ENCODE data around the gene TIPARP. TPM values are rescaled to one million over a fixed set of nuclear protein-coding genes. Genes with fewer than 3 reads are reported as not detected.
A peak's percentile ranks its signal among the peaks of the same experiment; 100 is the strongest.

Gene TIPARP
- polyA plus RNA-seq, 1 of the 3 experiments (the other 2 are of a cell fraction) = 6.2 TPM

GRCh38 chr3:156694536-156694935, 20.1 kb downstream of the TIPARP start:
- H3K27ac ChIP-seq (ENCODE audit: low read depth in 2 of 2, low read length in 1 of 2) = peak overlapping the region in 1 of 2 experiments; percentile 85; a peak in 2 of 4 replicates
- H3K4me1 ChIP-seq (ENCODE audit: control insufficient read depth in 1 of 2, insufficient read depth in 2 of 2, low read depth in 1 of 2, low read length in 1 of 2) = peaks cover 3 to 56% of the 10 kb centered on the region in 2 experiments
- no peaks in the 10 kb centered on the region for H3K27me3 ChIP-seq (ENCODE audit: insufficient read depth)
- TF ChIP-seq JUND (IDR thresholded peaks at IDR 0.05) (peak; percentile 41), YY1 (IDR thresholded peaks at IDR 0.05; ENCODE audit: low read depth) (no peak), TCF12 (IDR thresholded peaks at IDR 0.05) (peak; percentile 35), FOSL2 (IDR thresholded peaks at IDR 0.05; ENCODE audit: borderline replicate concordance, low read depth) (peak; percentile 41; the same call in 1 of the 2 replicates), EZH2phosphoT487 (IDR thresholded peaks at IDR 0.05; ENCODE audit: borderline replicate concordance, low read depth) (no peak), PBX3 (IDR thresholded peaks at IDR 0.05) (peak; percentile 68)
- no peak overlapping the region for H2AFZ ChIP-seq (ENCODE audit: low read depth)
- CTCF ChIA-PET = no interaction called here
- no peak for DNase-seq
- no peak overlapping the region for H3K9ac ChIP-seq
- peaks cover 59% of the 10 kb centered on the region for H3K79me2 ChIP-seq (ENCODE audit: insufficient read depth)
- H3K36me3 ChIP-seq (replicated peaks in 1 of 2; ENCODE audit: control insufficient read depth in 1 of 2, insufficient read depth in 2 of 2, low read length in 1 of 2) = peaks cover 50 to 52% of the 10 kb centered on the region in 2 experiments
- H3K4me2 ChIP-seq = no peak overlapping the region
- H3K9me2 ChIP-seq = no peaks in the 10 kb centered on the region
- H4K20me1 ChIP-seq (ENCODE audit: insufficient read depth) = no peaks in the 10 kb centered on the region
- POLR2A ChIA-PET = no interaction called here
- peaks cover 30% of the 10 kb centered on the region for H3F3A ChIP-seq (replicated peaks; ENCODE audit: insufficient read depth)
- no peak overlapping the region for H3K4me3 ChIP-seq (ENCODE audit: low read depth in 2 of 2, low read length in 1 of 2)
- H3K9me3 ChIP-seq = no peaks in the 10 kb centered on the region

GRCh38 chr3:156702367-156702766, 28.0 kb downstream of the TIPARP start:
- CTCF ChIA-PET = interaction anchor here (0.8 to 1.7 kb wide), 2 partner anchors 15 to 58 kb away, joined by 4 to 5 read pairs; no protein-coding TSS in a partner anchor
- TF ChIP-seq MAX (IDR thresholded peaks at IDR 0.05; ENCODE audit: low read depth) (no peak), TEAD4 (IDR thresholded peaks at IDR 0.05; ENCODE audit: borderline replicate concordance, insufficient read depth) (no peak), SMC3 (IDR thresholded peaks at IDR 0.05; ENCODE audit: low read depth, low read length) (no peak)
- no peak overlapping the region for H3K27ac ChIP-seq (ENCODE audit: low read depth in 2 of 2, low read length in 1 of 2)

GRCh38 chr3:156704370-156705036, 30.1 kb downstream of the TIPARP start:
- H3K27me3 ChIP-seq (ENCODE audit: insufficient read depth) = no peaks in the 10 kb centered on the region
- WGBS (ENCODE audit: low lambda C conversion rate) = 87% methylated on average over 4 of the region's 4 CpGs
- no peak overlapping the region for H2AFZ ChIP-seq (ENCODE audit: low read depth)
- no peaks in the 10 kb centered on the region for H4K20me1 ChIP-seq (ENCODE audit: insufficient read depth)
- no peaks in the 10 kb centered on the region for H3K9me2 ChIP-seq
- no peaks in the 10 kb centered on the region for H3F3A ChIP-seq (replicated peaks; ENCODE audit: insufficient read depth)
- no peaks in the 10 kb centered on the region for H3K4me1 ChIP-seq (ENCODE audit: control insufficient read depth in 1 of 2, insufficient read depth in 2 of 2, low read depth in 1 of 2, low read length in 1 of 2)
- no peak overlapping the region for H3K9ac ChIP-seq
- no peak overlapping the region for H3K4me3 ChIP-seq (ENCODE audit: low read depth in 2 of 2, low read length in 1 of 2)
- POLR2A ChIA-PET = no interaction called here
- H3K36me3 ChIP-seq (replicated peaks in 1 of 2; ENCODE audit: control insufficient read depth in 1 of 2, insufficient read depth in 2 of 2, low read length in 1 of 2) = peaks cover 50 to 53% of the 10 kb centered on the region in 2 experiments
- H3K79me2 ChIP-seq (ENCODE audit: insufficient read depth) = peaks cover 11% of the 10 kb centered on the region; the same call in 1 of the 2 replicates
- no peak for DNase-seq
- H3K27ac ChIP-seq (ENCODE audit: low read depth in 2 of 2, low read length in 1 of 2) = no peak overlapping the region
- no peak overlapping the region for H3K4me2 ChIP-seq
- CTCF ChIA-PET = no interaction called here
- H3K9me3 ChIP-seq = no peaks in the 10 kb centered on the region
- TF ChIP-seq REST (IDR thresholded peaks at IDR 0.05; ENCODE audit: low read depth, low read length) (no peak), USF2 (IDR thresholded peaks at IDR 0.05; ENCODE audit: borderline replicate concordance, low read depth, low read length) (no peak), SIN3A (IDR thresholded peaks at IDR 0.05; ENCODE audit: borderline replicate concordance, low read depth, low read length) (no peak)

More at GRCh38 chr3:156702367-156702766, 28.0 kb downstream of the TIPARP start:
- Histone ChIP-seq H3K9ac (no peak overlapping the region), H3F3A (replicated peaks; ENCODE audit: insufficient read depth) (no peaks in the 10 kb centered on the region), H3K4me3 (ENCODE audit: low read depth in 2 of 2, low read length in 1 of 2) (no peak overlapping the region), H2AFZ (ENCODE audit: low read depth) (no peak overlapping the region), H3K4me1 (ENCODE audit: control insufficient read depth in 1 of 2, insufficient read depth in 2 of 2, low read depth in 1 of 2, low read length in 1 of 2) (no peaks in the 10 kb centered on the region), H3K4me2 (no peak overlapping the region), H3K9me3 (no peaks in the 10 kb centered on the region), H4K20me1 (ENCODE audit: insufficient read depth) (no peaks in the 10 kb centered on the region), H3K27me3 (ENCODE audit: insufficient read depth) (no peaks in the 10 kb centered on the region), H3K79me2 (ENCODE audit: insufficient read depth) (peaks cover 18% of the 10 kb centered on the region; the same call in 1 of the 2 replicates), H3K9me2 (no peaks in the 10 kb centered on the region), H3K36me3 (replicated peaks in 1 of 2; ENCODE audit: control insufficient read depth in 1 of 2, insufficient read depth in 2 of 2, low read length in 1 of 2) (peaks cover 62 to 71% of the 10 kb centered on the region in 2 experiments)
- WGBS (ENCODE audit: low lambda C conversion rate) = 100% methylated on average over 1 of the region's 1 CpG
- POLR2A ChIA-PET = interaction anchor here (0.6 kb wide), 1 partner anchor 262 kb away, joined by 3 read pairs; no protein-coding TSS in a partner anchor
- DNase-seq = no peak

Measured in SK-N-SH (cell line).